Pancreas (tissue), 10 donors: ENCODE data around the gene SHTN1. TPM values are rescaled to one million over a fixed set of nuclear protein-coding genes. Genes with fewer than 3 reads are reported as not detected.

Experiments
- ATAC-seq, 4 donors: fragments of 200-7000 bp; cut with Tn5 transposase; one replicate each; pipeline versions ENCODE4 v1.8.0 to v1.9.1; 2020; ENCODE audit warnings: mild to moderate bottlenecking in 4 of 4, moderate library complexity in 4 of 4
- DNase-seq, 6 donors: peaks; one replicate each; pipeline ENCODE4 v3.0.0-alpha.2; 2020
- FAIRE-seq: peaks from 2 replicates; lab custom pipeline; 2012; peaks lifted over from hg19 to GRCh38; lab: Jason Lieb, UNC
- H3K27ac ChIP-seq, 4 donors: fragments of 200-600 bp; sonication (generic); 1 replicate in 3 of 4; 2 replicates in 1 of 4; pipeline versions ENCODE4 v1.5.0 to v1.8.0; 2020
- H3K27me3 ChIP-seq, 4 donors: fragments of 200-600 bp; one replicate each; pipeline ENCODE4 v1.8.0; 2021
- H3K36me3 ChIP-seq, 3 donors: fragments of 200-600 bp; sonication (generic) in 1 of 3; one replicate each; pipeline versions ENCODE4 v1.5.0 to v1.8.0; 2020 to 2021
- H3K4me1 ChIP-seq, 3 donors: fragments of 200-600 bp; one replicate each; pipeline ENCODE4 v1.8.0; 2021
- H3K4me3 ChIP-seq, 4 donors: fragments of 200-600 bp; sonication (generic) in 2 of 4; one replicate each; pipeline versions ENCODE4 v1.5.0 to v1.8.0; 2020 to 2021
- H3K9me3 ChIP-seq, 4 donors: fragments of 200-600 bp; one replicate each; pipeline ENCODE4 v1.8.0; 2021
- WGBS, 2 donors: extraction: QIAGEN DNeasy Blood & Tissue Kit; methylation state at CpG; one replicate each; pipeline ENCODE4 v1.1.7; 2013; 5-methylcytosine and 5-hydroxymethylcytosine counted together
- intact Hi-C, 3 donors: fragments of 100-400 bp; cut with DNase I; formaldehyde crosslinking; loops; one replicate each; pipeline versions ENCODE4 v1.11.1 to v1.14.2; 2022
- polyA plus RNA-seq, 2 donors: library from polyadenylated mRNA; stranded (reverse); fragments of 200-250 nt; gene quantifications; one replicate each; pipeline ENCODE4 v1.2.3, GENCODE V29; 2013
- total RNA-seq, 6 donors: library from RNA; stranded (reverse); fragmentation: NEBNext Ultra II Directional in 4 of 6; extraction: Animal tissue kit (Norgen Biotek cat#: 25700) in 4 of 6; gene quantifications; one replicate each; pipeline versions ENCODE4 v1.2.1 to v1.2.4, GENCODE V29; 2021 to 2023
- TF ChIP-seq, protein P1 (sequence below), 4 donors: fragments of 200-600 bp; sonication (generic) in 3 of 4; IDR thresholded peaks; one replicate each; pipeline versions ENCODE4 v1.5.0 to v1.8.0; 2021; ENCODE audit warnings: antibody characterized with exemption in 4 of 4
- donor health status: healthy with polysubstance abuse.
- donor health status: DM: no; HTN: no; CAD: no; lungs with moderate emphysema.
- donor health status: DM: no; HTN: no; CAD: no.
- donor health status: control.
- donor health status: control.
- donor health status: Bipolar disorder and iron deficiency.
- donor health status: DM: yes; HTN: yes; CAD: no.
- donor health status: DM: no; HTN: no; CAD: no.
- donor health status: DM: no; HTN: no; CAD: no.
- donor health status: DM: yes; HTN: yes; CAD: no.

Gene SHTN1
- total and polyA plus RNA-seq, 8 donors, result 12.7 to 31.6 (median 20.2) TPM

DNA sequence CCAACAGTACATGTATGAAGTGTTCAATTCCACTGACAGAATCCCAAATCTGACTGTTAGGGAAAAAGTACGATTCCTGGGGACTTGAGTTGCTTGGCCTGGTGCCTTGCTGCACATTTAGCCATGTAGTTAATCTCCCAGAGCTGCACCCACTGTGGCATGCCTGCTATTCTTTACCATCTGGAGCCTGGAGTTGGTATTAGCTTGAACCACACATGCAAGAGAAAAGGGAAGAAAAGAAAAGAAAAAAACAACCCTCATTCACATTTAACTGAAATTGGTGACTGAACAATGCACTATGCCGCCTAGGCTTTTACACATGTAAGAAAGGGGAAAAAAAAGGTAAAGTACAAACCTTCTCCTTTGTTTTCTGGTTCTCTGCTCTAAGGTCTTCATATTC is 26.1 kb downstream of the SHTN1 start:
- intact Hi-C loops, result no loop called here
- 69 to 78% methylated on average over 2 of the region's 2 CpGs for WGBS, 2 donors

DNA sequence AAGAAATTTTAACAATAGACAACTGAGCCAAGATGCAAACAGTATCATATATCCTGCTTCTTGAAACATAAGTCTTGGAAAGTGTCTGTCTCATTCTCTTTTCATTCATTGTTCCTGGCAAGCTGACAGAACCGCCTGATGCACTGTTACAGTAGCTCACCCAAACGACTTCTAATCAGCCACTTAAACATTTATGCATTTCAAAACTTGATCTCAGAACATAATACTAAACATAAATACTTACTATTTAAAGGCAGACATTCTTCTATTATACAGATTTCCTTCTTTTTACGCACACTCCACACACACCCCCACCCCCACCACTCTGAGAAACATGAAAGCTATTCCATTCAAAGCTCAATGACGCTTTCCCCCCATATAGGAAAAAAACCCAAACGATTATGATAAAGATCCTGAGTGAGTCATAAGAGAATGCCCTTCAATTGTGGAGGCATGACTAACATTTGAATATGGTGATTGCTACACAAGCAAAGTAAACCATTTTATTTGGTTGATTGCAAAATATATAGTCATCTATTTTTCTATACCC is 30.5 kb downstream of the SHTN1 start:
- H3K4me3 ChIP-seq, result no peak overlapping the region
- H3K36me3 ChIP-seq, result peaks cover 0 to 7% (median 0%) of the 10 kb centered on the region in 3 donors
- intact Hi-C loops, result no loop called here
- no peaks in the 10 kb centered on the region for H3K4me1 ChIP-seq
- FAIRE-seq, result no peak
- no peak for DNase-seq
- no peak for ATAC-seq
- TF ChIP-seq, protein P1, sequence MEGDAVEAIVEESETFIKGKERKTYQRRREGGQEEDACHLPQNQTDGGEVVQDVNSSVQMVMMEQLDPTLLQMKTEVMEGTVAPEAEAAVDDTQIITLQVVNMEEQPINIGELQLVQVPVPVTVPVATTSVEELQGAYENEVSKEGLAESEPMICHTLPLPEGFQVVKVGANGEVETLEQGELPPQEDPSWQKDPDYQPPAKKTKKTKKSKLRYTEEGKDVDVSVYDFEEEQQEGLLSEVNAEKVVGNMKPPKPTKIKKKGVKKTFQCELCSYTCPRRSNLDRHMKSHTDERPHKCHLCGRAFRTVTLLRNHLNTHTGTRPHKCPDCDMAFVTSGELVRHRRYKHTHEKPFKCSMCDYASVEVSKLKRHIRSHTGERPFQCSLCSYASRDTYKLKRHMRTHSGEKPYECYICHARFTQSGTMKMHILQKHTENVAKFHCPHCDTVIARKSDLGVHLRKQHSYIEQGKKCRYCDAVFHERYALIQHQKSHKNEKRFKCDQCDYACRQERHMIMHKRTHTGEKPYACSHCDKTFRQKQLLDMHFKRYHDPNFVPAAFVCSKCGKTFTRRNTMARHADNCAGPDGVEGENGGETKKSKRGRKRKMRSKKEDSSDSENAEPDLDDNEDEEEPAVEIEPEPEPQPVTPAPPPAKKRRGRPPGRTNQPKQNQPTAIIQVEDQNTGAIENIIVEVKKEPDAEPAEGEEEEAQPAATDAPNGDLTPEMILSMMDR (IDR thresholded peaks at IDR 0.05), result no peak
- 67 to 74% methylated on average over 5 of the region's 5 CpGs for WGBS, 2 donors
- H3K9me3 ChIP-seq, result no peaks in the 10 kb centered on the region
- no peaks in the 10 kb centered on the region for H3K27me3 ChIP-seq
- no peak overlapping the region for H3K27ac ChIP-seq

More for the DNA sequence above, 26.1 kb downstream of the SHTN1 start:
- no peak for FAIRE-seq
- no peak for DNase-seq
- Histone ChIP-seq H3K4me1 (no peaks in the 10 kb centered on the region), H3K4me3 (no peak overlapping the region), H3K9me3 (no peaks in the 10 kb centered on the region), H3K36me3 (peaks cover 0 to 7% (median 0%) of the 10 kb centered on the region in 3 donors), H3K27me3 (no peaks in the 10 kb centered on the region), H3K27ac (no peak overlapping the region)
- TF ChIP-seq, protein P1 (IDR thresholded peaks at IDR 0.05), result no peak
- ATAC-seq, result no peak

- FAIRE-seq, result no peak
Measured at GRCh38 chr10:116973946-116974455, 31.0 kb downstream of the SHTN1 start.

DNA sequence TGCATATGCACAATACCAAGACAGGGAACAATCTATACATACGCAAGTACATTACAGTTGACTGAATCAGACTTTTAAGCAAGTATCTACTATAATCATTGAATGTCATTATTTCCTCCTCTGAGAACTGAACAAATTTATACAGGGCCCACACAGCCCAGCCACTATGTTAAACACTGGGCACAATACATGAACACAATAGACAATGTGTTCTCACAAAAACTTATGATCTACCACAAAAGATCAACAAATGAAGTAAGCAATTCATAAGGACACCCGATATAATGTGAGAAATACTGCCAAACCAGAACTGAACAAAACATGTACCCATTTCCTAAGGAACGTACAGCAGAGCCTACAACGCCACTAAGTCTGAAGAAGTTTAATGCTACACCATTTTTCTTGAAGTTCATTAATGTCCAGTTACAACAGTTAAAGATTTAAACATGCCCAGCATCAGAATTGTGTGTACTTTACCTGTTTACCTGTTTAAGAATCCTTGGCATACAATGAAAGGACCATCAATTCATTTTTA is 31.5 kb downstream of the SHTN1 start:
- Histone ChIP-seq H3K36me3 (peaks cover 0 to 7% (median 0%) of the 10 kb centered on the region in 3 donors), H3K9me3 (no peaks in the 10 kb centered on the region), H3K4me3 (no peak overlapping the region), H3K27ac (no peak overlapping the region), H3K4me1 (no peaks in the 10 kb centered on the region), H3K27me3 (no peaks in the 10 kb centered on the region)
- no peak for DNase-seq
- no peak for ATAC-seq
- intact Hi-C loops, result no loop called here
- TF ChIP-seq, protein P1 (IDR thresholded peaks at IDR 0.05), result no peak
- WGBS, 2 donors, result 92 to 95% methylated on average over 4 of the region's 4 CpGs
- no peak for FAIRE-seq

More at GRCh38 chr10:116973946-116974455, 31.0 kb downstream of the SHTN1 start:
- H3K9me3 ChIP-seq, result no peaks in the 10 kb centered on the region
- TF ChIP-seq, protein P1 (IDR thresholded peaks at IDR 0.05), result no peak
- no peak overlapping the region for H3K27ac ChIP-seq
- intact Hi-C loops, result no loop called here
- ATAC-seq (no peak), DNase-seq (no peak)
- H3K36me3 ChIP-seq, result peaks cover 0 to 7% (median 0%) of the 10 kb centered on the region in 3 donors
- no peak overlapping the region for H3K4me3 ChIP-seq
- H3K27me3 ChIP-seq, result no peaks in the 10 kb centered on the region
- no peaks in the 10 kb centered on the region for H3K4me1 ChIP-seq

- ATAC-seq (no peak), DNase-seq (no peak), FAIRE-seq (no peak)
- Histone ChIP-seq H3K4me3 (no peak overlapping the region), H3K4me1 (no peaks in the 10 kb centered on the region), H3K9me3 (no peaks in the 10 kb centered on the region), H3K27ac (no peak overlapping the region), H3K36me3 (peaks cover 0 to 15% (median 0%) of the 10 kb centered on the region in 3 donors), H3K27me3 (no peaks in the 10 kb centered on the region)
- WGBS, 2 donors, result 98 to 100% methylated on average over 1 of the region's 1 CpG
- TF ChIP-seq, protein P1 (IDR thresholded peaks at IDR 0.05), result no peak
- intact Hi-C loops, result no loop called here
Measured at GRCh38 chr10:116972131-116972530, 32.9 kb downstream of the SHTN1 start.
